T follicular helper cell (primary cell): Measurements from ENCODE around the gene TOP2B.

ENCODE experiments used
- DNase-seq: peaks from one replicate; pipeline ENCODE4 v3.0.0-alpha.2; 2020; ENCODE audit warnings: low read depth

Gene TOP2B

DNA sequence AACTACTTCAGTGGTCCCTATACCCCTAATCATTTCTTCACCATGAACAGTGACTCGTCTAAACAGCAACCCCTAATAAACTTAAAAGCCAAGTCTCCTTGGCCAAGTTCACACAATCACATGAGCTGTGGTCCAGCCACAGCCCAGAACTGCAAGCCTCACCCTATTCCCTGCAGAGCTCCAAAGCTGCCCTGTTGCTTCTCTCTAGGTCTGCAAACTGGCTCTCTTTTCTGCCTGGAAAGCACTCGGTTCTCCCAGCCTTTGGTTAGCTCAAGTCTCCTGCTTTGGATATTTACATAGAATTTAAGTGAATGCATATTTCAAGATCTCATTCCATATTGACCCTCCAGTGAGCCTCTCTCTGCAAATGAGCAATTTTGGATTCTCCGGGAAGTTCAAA is 107.0 kb downstream of the TOP2B start:
- DNase-seq = no peak

DNA sequence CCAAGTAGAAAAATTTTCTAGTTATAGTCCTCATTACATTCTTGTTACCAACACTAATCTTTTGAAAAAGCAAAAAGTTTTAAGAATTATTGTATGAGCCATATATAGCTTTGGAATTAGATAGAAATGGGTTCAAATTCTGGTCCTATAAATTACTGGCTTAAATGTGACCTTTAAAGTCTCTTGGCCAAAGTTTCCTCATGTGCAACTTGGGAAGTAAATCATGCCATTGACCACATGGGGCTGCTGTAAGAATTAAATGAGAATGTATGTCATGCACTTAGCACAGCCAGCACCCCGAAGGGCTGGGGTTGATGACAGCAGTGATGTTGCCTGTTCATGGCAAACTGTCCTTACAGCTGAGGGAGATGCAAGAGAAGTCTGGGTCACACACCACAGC is 108.3 kb downstream of the TOP2B start:
- DNase-seq = no peak

DNA sequence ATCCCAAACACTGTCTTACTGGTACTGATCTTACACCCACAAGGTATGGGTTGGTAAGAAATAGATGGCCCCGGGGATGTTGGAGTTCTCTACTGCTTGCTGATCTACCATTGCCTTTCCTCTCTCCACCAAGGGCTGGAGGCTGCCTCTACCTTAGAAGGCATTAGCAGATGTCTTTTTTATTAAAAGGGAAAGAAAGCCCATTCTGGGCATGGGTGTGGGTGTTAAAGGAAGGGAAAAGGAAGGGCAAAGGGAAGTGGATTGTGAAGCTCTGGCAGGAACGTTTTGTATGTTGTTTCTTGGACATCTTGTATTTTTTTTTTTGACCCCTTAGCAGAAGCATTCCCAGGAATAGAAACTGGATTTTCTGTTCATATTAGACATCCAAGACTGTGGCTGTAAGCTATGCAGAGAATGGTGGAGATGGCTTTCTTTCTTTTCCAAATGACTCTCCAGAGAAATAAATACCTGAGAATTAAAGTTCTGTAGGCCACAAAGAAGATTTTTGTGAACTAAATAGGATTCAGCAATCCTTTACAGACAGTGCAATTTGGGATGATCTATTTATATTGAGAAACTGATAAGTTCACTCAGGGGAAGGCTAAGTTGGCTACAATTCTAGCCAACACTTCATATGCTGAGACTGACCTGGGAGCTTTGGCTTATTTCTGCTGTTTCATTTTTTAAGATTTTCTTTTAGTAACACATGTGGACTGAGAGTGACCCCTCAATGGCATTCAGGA is 108.8 kb downstream of the TOP2B start:
- DNase-seq = no peak

DNA sequence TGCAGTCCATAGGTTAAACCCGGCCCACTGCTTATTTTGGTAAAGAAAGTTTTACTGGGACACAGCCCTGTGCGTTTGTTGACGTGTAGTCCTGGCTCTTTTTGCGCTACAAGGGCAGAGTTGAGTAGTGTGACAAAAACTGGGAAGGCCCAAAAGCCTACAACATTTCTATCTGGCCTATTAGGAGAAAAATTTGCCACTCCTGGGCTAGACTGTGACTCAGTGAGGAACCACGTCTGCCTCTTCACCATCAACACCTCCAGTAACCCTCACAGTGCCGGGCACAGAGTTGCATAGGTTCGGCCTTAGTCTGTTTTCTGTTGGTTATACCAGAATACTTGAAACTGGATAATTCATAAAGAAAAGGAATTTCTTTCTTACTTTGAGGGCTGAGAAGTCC is 110.3 kb downstream of the TOP2B start:
- no peak for DNase-seq

DNA sequence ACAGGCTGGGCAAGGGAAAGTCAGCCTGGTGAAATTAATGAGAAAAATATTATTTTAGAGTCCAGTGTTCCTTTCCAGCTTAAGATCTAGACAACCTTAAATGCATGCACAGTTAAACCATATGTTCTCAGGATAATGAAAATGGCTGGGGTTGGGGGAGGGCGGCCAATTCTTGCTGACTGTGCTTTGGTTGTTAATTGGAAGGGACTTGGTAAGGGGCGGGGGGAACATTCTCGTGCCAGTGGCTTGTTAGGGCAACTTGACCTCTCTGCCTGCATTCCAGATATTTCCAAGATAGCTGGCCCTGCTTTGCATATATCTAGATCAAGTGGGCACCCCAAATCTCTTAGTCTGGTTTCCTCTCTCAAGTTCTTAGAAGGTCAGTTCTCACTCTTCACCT is 112.5 kb downstream of the TOP2B start:
- no peak for DNase-seq

DNA sequence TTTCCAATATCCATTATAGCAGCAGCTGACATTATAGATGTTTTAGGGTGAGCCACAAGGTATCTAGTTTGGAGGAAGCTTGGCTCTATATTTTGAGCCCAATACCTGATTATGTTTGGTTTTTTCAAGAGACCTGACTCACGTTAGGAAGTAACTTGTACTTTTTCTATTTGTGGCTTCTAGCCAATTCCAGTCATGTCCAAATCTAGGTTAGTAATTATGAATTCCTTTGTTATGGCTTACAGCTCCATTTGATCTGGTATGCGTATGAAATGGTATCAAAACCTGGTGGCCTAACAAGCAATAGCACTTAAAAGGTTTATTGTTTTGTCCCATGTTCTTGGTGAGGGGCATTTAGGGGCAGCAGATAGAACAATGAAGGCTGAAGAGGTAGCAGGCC is 115.9 kb downstream of the TOP2B start:
- no peak for DNase-seq

DNA sequence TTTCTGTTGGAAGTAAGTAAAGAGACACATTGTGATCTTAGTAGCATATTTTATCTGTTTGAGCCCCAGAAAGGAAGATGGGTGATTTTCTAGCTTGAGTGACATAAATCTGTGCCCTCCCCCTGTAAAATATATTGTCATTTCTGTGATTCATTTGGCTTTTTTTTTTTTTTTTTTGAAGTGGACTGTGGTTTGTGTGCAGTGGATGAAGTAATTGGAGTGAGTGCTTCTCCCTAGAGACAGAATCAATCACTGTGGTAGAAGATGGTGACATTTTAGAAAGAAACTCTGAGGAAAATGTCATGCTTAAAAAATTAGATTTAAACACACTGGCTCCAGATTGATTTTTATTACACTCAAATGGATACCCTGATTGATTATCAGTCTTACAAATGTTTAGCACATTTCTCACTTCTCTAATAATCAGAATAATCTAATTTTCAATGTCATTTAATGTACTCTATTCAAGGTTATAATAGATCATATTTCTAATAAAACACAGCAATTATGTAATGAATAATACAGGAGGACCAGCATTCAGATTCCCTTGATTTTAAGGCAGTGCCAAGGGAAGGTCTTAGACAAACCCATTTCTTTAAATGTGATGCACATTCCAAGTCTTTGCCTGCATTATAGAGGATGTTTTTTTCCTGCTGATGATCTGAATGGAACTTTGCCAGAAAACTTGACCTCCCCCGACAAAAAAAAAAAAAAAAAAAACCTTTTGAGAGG is 116.6 kb downstream of the TOP2B start:
- no peak for DNase-seq
